Measurements from ENCODE around the gene MCEMP1. TPM values are rescaled to one million over a fixed set of nuclear protein-coding genes. Genes with fewer than 3 reads are reported as not detected.
A peak's percentile ranks its signal among the peaks of the same experiment; 100 is the strongest.

The MCEMP1 gene
- total RNA-seq, 2 experiments from 2014 or later: not detected

GRCh38 chr19:7674010-7675005 lies 2.6 kb upstream of the MCEMP1 start:
- POLR2A ChIA-PET: no interaction called here
- H3K9me3 Mint-ChIP-seq (ENCODE audit: insufficient read depth): no peaks in the 10 kb centered on the region
- ATAC-seq: peak; percentile 45

DNA sequence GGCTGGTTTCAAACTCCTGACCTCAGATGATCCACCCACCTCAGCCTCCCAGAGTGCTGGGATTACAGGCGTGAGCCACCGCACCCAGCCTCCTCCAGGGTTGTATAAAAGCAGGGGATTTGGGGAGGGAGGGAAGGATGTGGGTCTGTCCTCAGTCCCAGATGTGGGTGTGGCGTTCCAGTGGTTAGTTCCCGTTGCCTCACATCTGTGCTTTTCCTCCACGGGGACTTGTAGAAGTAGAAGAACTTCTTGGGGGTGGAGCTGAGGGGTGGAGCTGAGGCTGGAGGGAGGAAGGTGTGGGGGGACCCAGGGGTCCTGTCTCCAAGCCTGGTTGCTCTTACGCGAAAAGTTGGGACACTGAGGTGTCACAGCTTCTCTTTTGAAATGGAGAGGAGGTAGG lies 514 bp upstream of the MCEMP1 start:
- H3K4me1 Mint-ChIP-seq (ENCODE audit: low read depth): peaks cover 55% of the 10 kb centered on the region
- H3K9me3 Mint-ChIP-seq (ENCODE audit: insufficient read depth): no peaks in the 10 kb centered on the region
- DNase-seq (no peak), ATAC-seq (no peak)
- POLR2A ChIA-PET: interaction anchor here (0.5 kb wide), 1 partner anchor 39 kb away, joined by 5 read pairs; no protein-coding TSS in a partner anchor
- no peaks in the 10 kb centered on the region for H3K36me3 Mint-ChIP-seq (ENCODE audit: low read depth)
- CTCF ChIA-PET: interaction anchor here (3.1 kb wide), 1 partner anchor 123 kb away, joined by 12 read pairs; no protein-coding TSS in a partner anchor
- peaks cover 23% of the 10 kb centered on the region for H3K27me3 Mint-ChIP-seq (ENCODE audit: low read depth)
- no peak overlapping the region for H3K27ac Mint-ChIP-seq
- H3K4me3 Mint-ChIP-seq: peak overlapping the region; percentile 25

More at GRCh38 chr19:7674010-7675005, 2.6 kb upstream of the MCEMP1 start:
- Mint-ChIP-seq H3K4me3 (no peak overlapping the region), H3K27me3 (ENCODE audit: low read depth) (peaks cover 30% of the 10 kb centered on the region), H3K4me1 (ENCODE audit: low read depth) (peaks cover 57% of the 10 kb centered on the region), H3K27ac (no peak overlapping the region), H3K36me3 (ENCODE audit: low read depth) (no peaks in the 10 kb centered on the region)
- CTCF ChIA-PET: interaction anchor here (1.0 kb wide), 1 partner anchor 17 kb away, joined by 4 read pairs; no protein-coding TSS in a partner anchor
- peak; percentile 48 for DNase-seq

DNA sequence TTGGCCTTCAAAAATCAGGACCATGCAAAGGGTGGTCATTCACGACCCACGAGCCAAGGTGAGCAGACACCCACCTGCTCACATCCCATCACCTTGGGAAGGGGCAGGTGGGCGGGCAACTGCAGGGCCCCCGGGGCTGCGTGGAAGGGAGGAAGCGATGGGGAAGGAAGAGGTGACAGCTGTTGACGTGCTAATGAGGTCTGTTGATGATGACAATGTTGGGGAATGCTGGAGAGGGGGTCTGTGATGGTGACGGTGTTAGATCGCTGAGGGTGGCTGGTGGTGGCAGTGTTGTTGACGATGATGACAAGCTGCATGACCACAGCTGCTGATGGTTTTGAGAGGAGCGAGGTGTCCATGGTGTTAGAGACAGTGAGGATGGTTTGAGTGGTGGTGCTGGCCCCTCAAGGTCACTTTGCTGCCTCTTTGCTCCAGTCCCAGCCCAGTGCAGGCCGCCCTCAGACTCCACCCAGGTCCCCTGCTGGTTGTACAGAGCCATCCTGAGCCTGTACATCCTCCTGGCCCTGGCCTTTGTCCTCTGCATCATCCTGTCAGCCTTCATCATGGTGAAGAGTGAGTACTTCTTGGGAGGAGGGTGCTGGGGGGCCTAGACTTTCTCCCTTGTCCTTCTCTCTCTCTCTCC lies 900 bp downstream of the MCEMP1 start:
- Mint-ChIP-seq H3K4me3 (no peak overlapping the region), H3K27ac (no peak overlapping the region), H3K36me3 (ENCODE audit: low read depth) (peaks cover 8% of the 10 kb centered on the region), H3K4me1 (ENCODE audit: low read depth) (peaks cover 60% of the 10 kb centered on the region), H3K27me3 (ENCODE audit: low read depth) (peaks cover 19% of the 10 kb centered on the region), H3K9me3 (ENCODE audit: insufficient read depth) (no peaks in the 10 kb centered on the region)
- DNase-seq: no peak
- ATAC-seq: no peak
- ChIA-PET CTCF (interaction anchor here (1.3 to 3.1 kb wide), 5 partner anchors 25 to 122 kb away, joined by 3 to 12 read pairs (median 4); no protein-coding TSS in a partner anchor), POLR2A (interaction anchor here (0.9 to 1.1 kb wide), 3 partner anchors 36 to 48 kb away, joined by 3 read pairs; partner anchors contain the start of genes PET100, STXBP2 and XAB2)

GRCh38 chr19:7678971-7679751 lies 2.3 kb downstream of the MCEMP1 start:
- ChIA-PET POLR2A (interaction anchor here (0.9 kb wide), 1 partner anchor 38 kb away, joined by 3 read pairs; no protein-coding TSS in a partner anchor), CTCF (interaction anchor here (0.8 to 3.1 kb wide), 5 partner anchors 27 to 120 kb away, joined by 3 to 12 read pairs (median 4); no protein-coding TSS in a partner anchor)
- H3K9me3 Mint-ChIP-seq (ENCODE audit: insufficient read depth): no peaks in the 10 kb centered on the region
- ATAC-seq (peak; percentile 45), DNase-seq (peak; percentile 74)
- H3K27me3 Mint-ChIP-seq (ENCODE audit: low read depth): peaks cover 17% of the 10 kb centered on the region
- H3K4me3 Mint-ChIP-seq: peak overlapping the region; percentile 40
- peaks cover 60% of the 10 kb centered on the region for H3K4me1 Mint-ChIP-seq (ENCODE audit: low read depth)
- peaks cover 11% of the 10 kb centered on the region for H3K36me3 Mint-ChIP-seq (ENCODE audit: low read depth)
- peak overlapping the region; percentile 76 for H3K27ac Mint-ChIP-seq

DNA sequence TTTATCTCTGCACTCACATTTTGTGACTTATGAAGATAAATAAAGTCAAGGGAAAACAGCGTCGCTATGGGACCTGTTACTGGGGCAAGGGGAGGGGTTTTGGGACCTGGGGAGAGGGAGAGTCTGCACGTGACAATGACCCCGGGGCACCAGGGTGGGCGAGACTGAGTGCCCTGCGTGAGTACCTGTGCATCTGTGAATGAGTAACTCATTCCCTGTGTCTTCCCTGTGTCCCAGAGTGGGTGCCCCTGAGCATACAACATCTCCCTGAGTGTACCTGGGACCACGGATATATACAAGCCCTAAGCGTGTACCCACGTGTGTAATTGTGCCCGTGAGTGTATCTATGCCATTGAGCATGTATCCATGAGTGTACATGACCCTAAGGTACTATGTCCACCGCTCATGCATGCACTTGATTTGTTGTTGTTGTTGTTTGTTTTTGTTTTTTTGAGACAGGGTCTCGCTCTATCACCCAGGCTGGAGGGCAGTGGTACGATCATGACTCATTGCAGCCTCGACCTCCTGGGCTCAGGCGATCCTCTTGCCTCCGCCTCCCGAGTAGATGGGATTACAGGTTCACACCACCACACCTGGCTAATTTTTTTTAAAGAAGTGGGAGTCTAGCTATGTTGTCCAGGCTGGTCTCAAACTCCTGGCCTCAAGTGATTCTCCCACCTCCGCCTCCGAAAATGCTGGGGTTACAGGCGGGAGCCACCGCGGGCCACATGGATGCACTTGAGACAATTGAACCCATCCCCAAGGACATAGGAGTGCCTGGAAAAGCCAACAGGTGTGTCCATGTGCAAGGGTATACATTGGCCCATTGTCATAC lies 3.1 kb downstream of the MCEMP1 start:
- ATAC-seq (no peak), DNase-seq (no peak)
- peaks cover 14% of the 10 kb centered on the region for H3K27me3 Mint-ChIP-seq (ENCODE audit: low read depth)
- CTCF ChIA-PET: interaction anchor here (0.7 to 3.2 kb wide), 30 partner anchors 9 to 579 kb away, joined by 3 to 100 read pairs (median 5); partner anchors contain the start of genes FCER2, PET100, RETN and TIMM44
- POLR2A ChIA-PET: interaction anchor here (0.9 to 1.4 kb wide), 2 partner anchors 50 to 112 kb away, joined by 5 read pairs; partner anchors contain the start of genes PET100 and XAB2
- peak overlapping the region; percentile 87 for H3K4me3 Mint-ChIP-seq
- H3K27ac Mint-ChIP-seq: peak overlapping the region; percentile 76
- H3K36me3 Mint-ChIP-seq (ENCODE audit: low read depth): peaks cover 11% of the 10 kb centered on the region
- no peaks in the 10 kb centered on the region for H3K9me3 Mint-ChIP-seq (ENCODE audit: insufficient read depth)
- H3K4me1 Mint-ChIP-seq (ENCODE audit: low read depth): peaks cover 55% of the 10 kb centered on the region

DNA sequence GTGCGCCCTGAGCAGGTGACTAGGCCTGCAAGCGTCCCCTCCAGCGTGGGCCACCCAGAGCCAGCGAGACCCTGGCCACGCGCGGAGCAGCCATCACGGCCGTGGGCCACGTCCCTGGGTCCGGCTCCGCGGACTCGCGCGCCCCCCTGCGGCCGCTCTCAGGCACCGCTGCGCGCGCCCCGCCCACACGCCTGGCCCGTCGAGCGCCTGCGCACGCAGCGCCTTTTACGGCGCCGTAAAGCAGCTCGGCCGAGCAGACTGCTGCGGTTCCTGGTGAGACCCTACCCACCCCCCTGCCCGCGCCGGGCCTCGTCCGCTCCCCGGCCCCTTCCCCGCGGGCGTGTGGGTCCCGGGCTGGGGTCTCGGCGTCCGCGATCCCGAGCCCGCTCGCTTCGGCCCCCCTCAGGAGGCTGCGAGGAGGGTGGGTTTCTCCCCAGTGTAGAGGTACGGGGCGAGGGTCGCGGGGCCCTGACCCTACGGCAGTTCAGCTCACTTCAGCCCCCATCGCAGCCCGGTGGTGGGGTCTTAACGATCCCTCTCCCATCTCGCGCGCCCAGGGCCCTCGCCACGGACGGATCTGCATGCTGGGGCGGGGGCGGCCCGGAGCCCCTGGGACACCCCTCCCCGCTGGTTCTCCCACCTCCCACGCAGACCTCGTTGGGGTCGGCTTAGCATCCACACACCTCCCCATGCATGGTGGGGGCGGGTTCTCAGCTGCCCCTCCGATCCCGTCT lies 3.9 kb downstream of the MCEMP1 start, which contains the start of gene TRAPPC5:
TSS of gene TRAPPC5 (plus strand) at position 228 of the 734 bp plus-strand sequence. CDS start 1,421 bp downstream, outside the sequence.
- H3K4me1 Mint-ChIP-seq (ENCODE audit: low read depth): peaks cover 54% of the 10 kb centered on the region
- ATAC-seq (peak; percentile 80), DNase-seq (peak; percentile 88)
- peaks cover 11% of the 10 kb centered on the region for H3K36me3 Mint-ChIP-seq (ENCODE audit: low read depth)
- ChIA-PET CTCF (interaction anchor here (0.5 to 3.2 kb wide), 63 partner anchors 8 to 1935 kb away, joined by 3 to 100 read pairs (median 4); partner anchors contain the start of genes ARHGEF18, CD209, FCER2 and MAP2K7), POLR2A (interaction anchor here (0.8 to 1.4 kb wide), 3 partner anchors 39 to 112 kb away, joined by 3 to 5 read pairs (median 5); partner anchors contain the start of genes PET100 and XAB2)
- peak within 1 kb of the TSS; percentile 87 for H3K4me3 Mint-ChIP-seq
- peaks cover 17% of the 10 kb centered on the region for H3K27me3 Mint-ChIP-seq (ENCODE audit: low read depth)
- H3K27ac Mint-ChIP-seq: peak within 1 kb of the TSS; percentile 93
- H3K9me3 Mint-ChIP-seq (ENCODE audit: insufficient read depth): no peaks in the 10 kb centered on the region

DNA sequence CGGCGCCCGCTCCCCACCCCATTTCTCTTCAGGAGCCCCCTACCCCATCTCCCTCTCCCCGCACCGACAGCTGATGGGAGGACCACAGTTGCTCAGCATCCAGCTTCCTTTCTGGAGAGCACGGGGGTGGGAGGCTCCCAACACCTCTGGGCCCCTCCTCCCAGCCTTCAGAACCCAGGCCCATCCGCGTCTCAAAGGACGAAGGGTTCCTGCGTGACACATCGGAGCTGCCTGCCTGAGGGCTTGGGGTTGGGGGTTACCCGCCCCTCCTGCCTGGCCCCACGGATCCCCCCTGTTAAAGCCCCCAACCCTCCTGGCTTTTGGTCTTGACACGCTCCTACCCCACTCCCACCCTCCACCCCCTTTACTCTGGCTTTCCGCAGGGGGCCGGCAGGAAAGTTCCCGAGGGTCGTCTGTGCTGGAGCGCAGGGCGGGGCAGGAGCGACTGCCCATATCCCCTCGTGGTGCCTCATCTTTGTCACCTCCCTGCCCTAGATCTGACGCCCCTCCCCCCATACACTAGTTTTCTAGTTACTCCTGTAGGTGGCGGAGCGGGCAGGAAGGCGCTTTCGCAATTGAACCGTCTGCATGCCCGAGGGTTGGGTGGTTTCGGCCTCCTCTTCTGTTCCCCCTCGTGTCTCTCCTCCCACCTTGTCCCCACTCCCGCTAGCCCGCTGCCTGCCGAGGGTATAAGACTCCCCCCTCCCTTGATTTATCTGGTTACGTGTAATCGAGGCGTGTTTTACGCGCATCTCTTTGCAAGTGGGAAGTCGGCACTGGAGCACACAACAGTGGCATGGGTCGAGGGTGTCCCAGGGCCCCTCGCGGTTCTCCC lies 4.7 kb downstream of the MCEMP1 start:
- peaks cover 15% of the 10 kb centered on the region for H3K27me3 Mint-ChIP-seq (ENCODE audit: low read depth)
- H3K9me3 Mint-ChIP-seq (ENCODE audit: insufficient read depth): no peaks in the 10 kb centered on the region
- peaks cover 11% of the 10 kb centered on the region for H3K36me3 Mint-ChIP-seq (ENCODE audit: low read depth)
- ChIA-PET POLR2A (interaction anchor here (0.8 to 1.4 kb wide), 3 partner anchors 38 to 113 kb away, joined by 3 to 5 read pairs (median 5); partner anchors contain the start of genes PET100 and XAB2), CTCF (interaction anchor here (0.5 to 3.2 kb wide), 62 partner anchors 8 to 1936 kb away, joined by 3 to 100 read pairs (median 4); partner anchors contain the start of genes ARHGEF18, CD209, FCER2 and MAP2K7)
- peak overlapping the region; percentile 87 for H3K4me3 Mint-ChIP-seq
- peaks cover 46% of the 10 kb centered on the region for H3K4me1 Mint-ChIP-seq (ENCODE audit: low read depth)
- DNase-seq (peak; percentile 93), ATAC-seq (peak; percentile 54)
- peak overlapping the region; percentile 93 for H3K27ac Mint-ChIP-seq

- peaks cover 38% of the 10 kb centered on the region for H3K4me1 Mint-ChIP-seq (ENCODE audit: low read depth)
- peak overlapping the region; percentile 28 for H3K4me3 Mint-ChIP-seq
- DNase-seq: no peak
- ChIA-PET POLR2A (no interaction called here), CTCF (interaction anchor here (2.6 to 3.2 kb wide), 3 partner anchors 28 to 118 kb away, joined by 20 to 100 read pairs (median 50); partner anchors contain the start of genes PET100 and XAB2)
- H3K9me3 Mint-ChIP-seq (ENCODE audit: insufficient read depth): no peaks in the 10 kb centered on the region
- ATAC-seq: no peak
- no peak overlapping the region for H3K27ac Mint-ChIP-seq
- peaks cover 11% of the 10 kb centered on the region for H3K36me3 Mint-ChIP-seq (ENCODE audit: low read depth)
- peaks cover 15% of the 10 kb centered on the region for H3K27me3 Mint-ChIP-seq (ENCODE audit: low read depth)
Measured at GRCh38 chr19:7682175-7682855, 5.4 kb downstream of the MCEMP1 start.
